ENCODE results near the gene CD2AP. TPM values are rescaled to one million over a fixed set of nuclear protein-coding genes. Genes with fewer than 3 reads are reported as not detected.

CD2AP gene
- total and polyA plus RNA-seq, 2 of the 8 experiments (the other 6 are each of a cell fraction or from before 2014, with no cell fraction given) = 8.6 to 75.6 TPM

DNA sequence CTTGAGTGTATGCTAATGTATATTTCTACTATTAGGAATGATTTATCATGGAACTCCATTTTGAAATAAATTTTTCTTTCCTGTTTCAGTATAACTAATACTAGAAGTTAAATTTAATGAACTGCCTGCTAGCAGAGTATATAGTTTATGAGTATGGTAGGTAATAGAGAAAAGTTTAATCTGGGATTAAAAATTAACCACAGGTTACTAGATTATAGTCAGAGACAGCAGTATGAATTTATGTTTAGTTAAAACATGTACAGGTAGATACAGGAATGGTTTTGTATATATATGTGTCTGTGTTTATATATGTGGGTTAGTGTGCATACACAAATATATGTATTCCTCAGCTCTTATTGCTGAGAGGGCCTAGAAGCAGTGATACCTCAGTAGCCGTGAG is 32.3 kb downstream of the CD2AP start:
- H2BK5ac ChIP-seq (ENCODE audit: low read depth, low read length) = no peak overlapping the region
- H3K4me2 ChIP-seq (ENCODE audit: insufficient read depth in 1 of 2, low read depth in 2 of 2, low read length in 2 of 2) = no peak overlapping the region
- H4K20me1 ChIP-seq (replicated peaks in 1 of 2; ENCODE audit: control insufficient read depth in 1 of 2, insufficient read depth in 2 of 2, low read length in 2 of 2) = peaks cover 0 to 3% of the 10 kb centered on the region in 2 experiments
- no peak overlapping the region for H4K91ac ChIP-seq (replicated peaks; ENCODE audit: insufficient read length, low read length)
- H3K27me3 ChIP-seq (replicated peaks in 1 of 4; ENCODE audit: control insufficient read depth in 3 of 4, extremely low read depth in 1 of 4, insufficient read depth in 3 of 4, low read length in 3 of 4) = no peaks in the 10 kb centered on the region
- no peak overlapping the region for H3K27ac ChIP-seq (ENCODE audit: low read depth, low read length)
- no peak overlapping the region for H3K4me3 ChIP-seq (ENCODE audit: extremely low read depth in 1 of 4, insufficient read depth in 2 of 4, low read depth in 3 of 4, low read length in 4 of 4)
- TF ChIP-seq, protein P1, sequence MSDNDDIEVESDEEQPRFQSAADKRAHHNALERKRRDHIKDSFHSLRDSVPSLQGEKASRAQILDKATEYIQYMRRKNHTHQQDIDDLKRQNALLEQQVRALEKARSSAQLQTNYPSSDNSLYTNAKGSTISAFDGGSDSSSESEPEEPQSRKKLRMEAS (IDR thresholded peaks at IDR 0.05) = no peak
- no peak for TF ChIP-seq TEAD4 (IDR thresholded peaks at IDR 0.05; ENCODE audit: low read depth, low read length)
- ChIA-PET POLR2A (ENCODE audit: partially characterized antibody) (interaction anchor here (1.3 kb wide), 1 partner anchor 31 kb away, joined by 4 read pairs; no protein-coding TSS in a partner anchor), CTCF (ENCODE audit: partially characterized antibody) (interaction anchor here (1.2 kb wide), 1 partner anchor 65 kb away, joined by 3 read pairs; no protein-coding TSS in a partner anchor)
- no peak overlapping the region for H3K9ac ChIP-seq (replicated peaks in 1 of 4; ENCODE audit: extremely low read depth in 1 of 4, low read depth in 3 of 4, low read length in 3 of 4)
- H2AFZ ChIP-seq (ENCODE audit: low read length) = no peak overlapping the region
- no peak for DNase-seq (ENCODE audit: low read depth in 1 of 2, low spot score in 2 of 2)
- no peak overlapping the region for H2AK5ac ChIP-seq (ENCODE audit: low read depth, low read length)
- no peak overlapping the region for H3K4ac ChIP-seq (replicated peaks; ENCODE audit: insufficient read length, low read depth, low read length)
- FAIRE-seq = no peak
- H3K23me2 ChIP-seq (ENCODE audit: low read depth, low read length) = no peaks in the 10 kb centered on the region
- H3K18ac ChIP-seq (ENCODE audit: extremely low read depth, low read length) = no peak overlapping the region
- WGBS, 2 experiments (ENCODE audit: extremely low coverage in 1 of 2, insufficient coverage in 1 of 2, insufficient read length in 1 of 2, insufficient replicate concordance in 2 of 2, low coverage in 1 of 2, low lambda C conversion rate in 2 of 2, missing lambda C conversion rate in 1 of 2) = 90% methylated on average over 1 of the region's 1 CpG; no CpG with 5 or more reads in 1 of the 2 experiments
- H3K14ac ChIP-seq (ENCODE audit: insufficient read length) = no peak overlapping the region
- H2BK15ac ChIP-seq (ENCODE audit: low read length) = no peak overlapping the region
- H3K9me3 ChIP-seq (ENCODE audit: insufficient read depth in 2 of 2, low read depth in 1 of 2, low read length in 1 of 2) = peaks cover 7 to 10% of the 10 kb centered on the region in 2 experiments; a peak in 3 of 4 replicates
- no peaks in the 10 kb centered on the region for H3K4me1 ChIP-seq (replicated peaks in 1 of 4; ENCODE audit: control insufficient read depth in 3 of 4, insufficient read depth in 4 of 4, low read length in 3 of 4)
- H4K8ac ChIP-seq (ENCODE audit: extremely low read depth, insufficient read depth, low read length) = no peak overlapping the region
- H4K5ac ChIP-seq (ENCODE audit: insufficient read length, low read depth, low read length) = no peak overlapping the region
- H3K79me2 ChIP-seq (ENCODE audit: control insufficient read depth in 1 of 2, insufficient read depth in 2 of 2, low read length in 2 of 2) = peaks cover 2 to 77% of the 10 kb centered on the region in 2 experiments; a peak in 3 of 4 replicates
- H3K56ac ChIP-seq (replicated peaks; ENCODE audit: insufficient read length, low read depth, low read length) = no peak overlapping the region
- no peak overlapping the region for H2BK120ac ChIP-seq (replicated peaks; ENCODE audit: low read depth, low read length)
- H3K23ac ChIP-seq (ENCODE audit: insufficient read length) = no peak overlapping the region
- peaks cover 0 to 33% (median 15%) of the 10 kb centered on the region in 4 experiments; a peak in 6 of 8 replicates for H3K36me3 ChIP-seq (ENCODE audit: control insufficient read depth in 2 of 4, insufficient read depth in 4 of 4, low read length in 3 of 4)
- H2BK12ac ChIP-seq (ENCODE audit: low read depth, low read length) = no peak overlapping the region
- 0 out of 2 replicates have a peak, but pooled peaks cover 2% of the 10 kb centered on the region for H3K79me1 ChIP-seq (ENCODE audit: low read depth, low read length)
- H2BK20ac ChIP-seq (ENCODE audit: low read length) = no peak overlapping the region
